OCI-LY1 (cell line): Measurements from ENCODE around the gene RGS21.
"Not testable (repeated sequence)": the region's sequence is repeated elsewhere in the genome, so short reads cannot be mapped to it uniquely, and the experiment has no call there.

Source experiments
- H2AFZ ChIP-seq: fragments of 200-600 bp; sonication (generic), shearing (Covaris generic); 2 replicates; pipeline ENCODE4 v1.6.0; 2014; ENCODE audit warnings: antibody characterized with exemption, mild to moderate bottlenecking, low read length
- H3F3A ChIP-seq: fragments of 200-600 bp; sonication (generic), shearing (Covaris generic); 2 replicates; pipeline ENCODE4 v1.6.0; 2014; ENCODE audit warnings: mild to moderate bottlenecking, antibody characterized with exemption, low read length, moderate library complexity; ENCODE audit not compliant: insufficient read depth
- H3K27ac ChIP-seq: fragments of 200-600 bp; sonication (generic); 2 replicates; pipeline ENCODE4 v1.5.1; 2014; ENCODE audit warnings: low read length, mixed run types, mild to moderate bottlenecking, low read depth; ENCODE audit not compliant: poor library complexity, severe bottlenecking
- H3K27me3 ChIP-seq: fragments of 200-600 bp; sonication (generic); 2 replicates; pipeline ENCODE4 v1.6.0; 2014; ENCODE audit warnings: antibody characterized with exemption, mild to moderate bottlenecking, low read length, moderate library complexity; ENCODE audit not compliant: insufficient read depth
- H3K36me3 ChIP-seq: fragments of 200-600 bp; sonication (generic); 2 replicates; pipeline ENCODE4 v1.6.1; 2014; ENCODE audit warnings: mild to moderate bottlenecking, antibody characterized with exemption, low read length, moderate library complexity, mixed read lengths; ENCODE audit not compliant: insufficient read depth
- H3K4me1 ChIP-seq: fragments of 200-600 bp; sonication (generic); 2 replicates; pipeline ENCODE4 v1.5.1; 2014; ENCODE audit warnings: mild to moderate bottlenecking, low read length, moderate library complexity; ENCODE audit not compliant: insufficient read depth, severe bottlenecking
- H3K4me2 ChIP-seq: fragments of 200-600 bp; sonication (generic), shearing (Covaris generic); 2 replicates; pipeline ENCODE4 v1.6.1; 2014; ENCODE audit warnings: low read length
- H3K4me3 ChIP-seq: fragments of 200-600 bp; sonication (generic); 2 replicates; pipeline ENCODE4 v1.5.1; 2014; ENCODE audit warnings: low read length, low read depth, mild to moderate bottlenecking, mixed read lengths; ENCODE audit not compliant: poor library complexity, severe bottlenecking
- H3K79me2 ChIP-seq: fragments of 200-600 bp; shearing (Covaris generic); 2 replicates; pipeline ENCODE4 v1.6.1; 2016; ENCODE audit warnings: mixed run types, low read length, mixed read lengths; ENCODE audit not compliant: insufficient read depth
- H3K9ac ChIP-seq: fragments of 200-600 bp; sonication (generic), shearing (Covaris generic); 2 replicates; pipeline ENCODE4 v1.6.1; 2014; ENCODE audit warnings: mild to moderate bottlenecking, low read length, mixed read lengths
- H3K9me2 ChIP-seq: fragments of 200-600 bp; sonication (generic), shearing (Covaris generic); 2 replicates; pipeline ENCODE4 v1.6.1; 2014; ENCODE audit warnings: low read depth, mild to moderate bottlenecking, low read length, mixed read lengths
- H3K9me3 ChIP-seq: fragments of 200-600 bp; shearing (Covaris generic); 2 replicates; pipeline ENCODE4 v1.6.1; 2014; ENCODE audit warnings: low read length, mixed read lengths
- H4K20me1 ChIP-seq: fragments of 200-600 bp; sonication (generic), shearing (Covaris generic); 2 replicates; pipeline ENCODE4 v1.6.0; 2016; ENCODE audit warnings: mild to moderate bottlenecking, low read length; ENCODE audit not compliant: insufficient read depth
- EZH2 ChIP-seq: fragments of 200-600 bp; sonication (generic), shearing (Covaris generic); IDR thresholded peaks from 2 replicates; pipeline ENCODE4 v1.8.0; 2017; ENCODE audit warnings: borderline replicate concordance, mixed run types, mild to moderate bottlenecking, antibody characterized with exemption, low read length, moderate library complexity, mixed read lengths
- TF ChIP-seq, protein P1 (sequence below): fragments of 200-600 bp; sonication (generic), shearing (Covaris generic); IDR thresholded peaks from 2 replicates; pipeline ENCODE4 v1.5.1; 2017; ENCODE audit warnings: mild to moderate bottlenecking, antibody characterized with exemption, low read length, moderate library complexity, mixed read lengths

RGS21 gene

DNA sequence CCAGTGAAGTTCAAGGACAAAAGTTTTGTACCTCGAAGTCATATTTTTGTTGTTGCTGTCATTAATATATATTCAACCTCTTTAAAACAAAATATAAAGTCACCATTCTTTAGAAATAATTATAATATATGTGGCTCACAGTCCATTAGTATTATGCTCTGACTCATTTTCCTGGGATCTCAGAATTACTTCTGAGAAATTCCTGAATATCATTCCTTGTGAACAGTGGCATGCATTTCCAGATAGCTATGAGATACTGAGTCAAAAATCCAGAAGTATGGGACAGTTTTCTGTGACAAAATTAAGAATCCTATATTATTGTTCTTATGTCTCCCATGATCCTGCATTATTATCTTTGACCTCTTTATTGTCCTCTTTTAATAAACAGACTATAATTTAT is 13.8 kb upstream of the RGS21 start:
- no peaks in the 10 kb centered on the region for H3K9me3 ChIP-seq
- no peaks in the 10 kb centered on the region for H3K27me3 ChIP-seq
- no peak overlapping the region for H2AFZ ChIP-seq
- TF ChIP-seq, protein P1, sequence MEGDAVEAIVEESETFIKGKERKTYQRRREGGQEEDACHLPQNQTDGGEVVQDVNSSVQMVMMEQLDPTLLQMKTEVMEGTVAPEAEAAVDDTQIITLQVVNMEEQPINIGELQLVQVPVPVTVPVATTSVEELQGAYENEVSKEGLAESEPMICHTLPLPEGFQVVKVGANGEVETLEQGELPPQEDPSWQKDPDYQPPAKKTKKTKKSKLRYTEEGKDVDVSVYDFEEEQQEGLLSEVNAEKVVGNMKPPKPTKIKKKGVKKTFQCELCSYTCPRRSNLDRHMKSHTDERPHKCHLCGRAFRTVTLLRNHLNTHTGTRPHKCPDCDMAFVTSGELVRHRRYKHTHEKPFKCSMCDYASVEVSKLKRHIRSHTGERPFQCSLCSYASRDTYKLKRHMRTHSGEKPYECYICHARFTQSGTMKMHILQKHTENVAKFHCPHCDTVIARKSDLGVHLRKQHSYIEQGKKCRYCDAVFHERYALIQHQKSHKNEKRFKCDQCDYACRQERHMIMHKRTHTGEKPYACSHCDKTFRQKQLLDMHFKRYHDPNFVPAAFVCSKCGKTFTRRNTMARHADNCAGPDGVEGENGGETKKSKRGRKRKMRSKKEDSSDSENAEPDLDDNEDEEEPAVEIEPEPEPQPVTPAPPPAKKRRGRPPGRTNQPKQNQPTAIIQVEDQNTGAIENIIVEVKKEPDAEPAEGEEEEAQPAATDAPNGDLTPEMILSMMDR = no peak
- TF ChIP-seq EZH2 = no peak
- H3K9me2 ChIP-seq = no peaks in the 10 kb centered on the region
- H3K4me3 ChIP-seq = no peak overlapping the region
- no peaks in the 10 kb centered on the region; the same call in 1 of the 2 replicates for H3F3A ChIP-seq
- no peak overlapping the region for H3K27ac ChIP-seq
- H3K9ac ChIP-seq = no peak overlapping the region
- H3K4me1 ChIP-seq = no peaks in the 10 kb centered on the region
- H3K36me3 ChIP-seq = no peaks in the 10 kb centered on the region
- no peaks in the 10 kb centered on the region for H3K79me2 ChIP-seq
- no peaks in the 10 kb centered on the region for H4K20me1 ChIP-seq
- H3K4me2 ChIP-seq = no peak overlapping the region

DNA sequence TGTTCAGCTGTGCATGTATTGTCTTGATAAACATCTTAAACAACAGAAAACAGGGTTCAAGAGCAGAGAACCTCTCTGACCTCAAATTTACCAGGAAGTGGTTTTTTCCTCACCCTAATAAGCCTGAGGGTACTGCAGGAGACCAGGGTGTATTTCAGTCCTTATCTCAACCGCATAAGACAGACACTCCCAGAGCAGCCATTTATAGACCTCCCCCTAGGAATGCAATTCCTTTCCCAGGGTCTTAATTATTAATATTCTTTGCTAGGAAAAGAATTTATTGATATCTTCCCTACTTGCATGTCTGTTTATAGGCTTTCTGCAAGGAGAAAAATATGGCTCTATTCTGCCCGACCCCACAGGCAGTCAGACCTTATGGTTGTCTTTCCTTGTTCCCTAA is 8.5 kb upstream of the RGS21 start:
- H3F3A ChIP-seq, H3K79me2 ChIP-seq, H2AFZ ChIP-seq, H3K9ac ChIP-seq, H3K4me1 ChIP-seq, H3K4me2 ChIP-seq, H4K20me1 ChIP-seq, H3K27me3 ChIP-seq, H3K9me3 ChIP-seq, H3K36me3 ChIP-seq, H3K4me3 ChIP-seq, H3K27ac ChIP-seq, H3K9me2 ChIP-seq: not testable (repeated sequence)

DNA sequence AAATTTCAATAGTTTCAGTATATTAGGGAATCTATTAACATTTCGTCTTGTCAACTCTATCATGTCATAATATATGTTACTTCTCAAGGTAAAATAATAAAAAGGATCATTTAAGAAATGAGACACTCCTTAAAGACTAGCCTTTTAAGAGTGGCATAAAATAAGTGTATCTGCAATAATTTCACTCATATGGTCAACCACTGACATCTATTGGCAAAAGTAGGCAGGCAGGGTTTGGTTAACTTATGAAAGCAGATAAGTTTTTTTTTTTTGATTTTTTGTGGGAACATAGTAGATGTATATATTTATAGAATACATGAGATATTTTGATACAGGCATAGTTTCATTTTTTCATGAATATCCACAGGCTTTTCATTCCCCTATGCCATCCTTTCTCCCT is 5.5 kb upstream of the RGS21 start:
- H3K9me2 ChIP-seq = no peaks in the 10 kb centered on the region
- H3K9me3 ChIP-seq = no peaks in the 10 kb centered on the region
- no peaks in the 10 kb centered on the region; the same call in 1 of the 2 replicates for H3F3A ChIP-seq
- H3K4me1 ChIP-seq = no peaks in the 10 kb centered on the region
- TF ChIP-seq, protein P1 = peak; percentile 46
- TF ChIP-seq EZH2 = no peak
- H3K36me3 ChIP-seq = no peaks in the 10 kb centered on the region
- H3K27ac ChIP-seq = no peak overlapping the region
- H4K20me1 ChIP-seq = no peaks in the 10 kb centered on the region
- H3K79me2 ChIP-seq = no peaks in the 10 kb centered on the region
- no peak overlapping the region for H3K9ac ChIP-seq
- H3K27me3 ChIP-seq = no peaks in the 10 kb centered on the region
- no peak overlapping the region for H2AFZ ChIP-seq
- no peak overlapping the region for H3K4me2 ChIP-seq
- no peak overlapping the region for H3K4me3 ChIP-seq

DNA sequence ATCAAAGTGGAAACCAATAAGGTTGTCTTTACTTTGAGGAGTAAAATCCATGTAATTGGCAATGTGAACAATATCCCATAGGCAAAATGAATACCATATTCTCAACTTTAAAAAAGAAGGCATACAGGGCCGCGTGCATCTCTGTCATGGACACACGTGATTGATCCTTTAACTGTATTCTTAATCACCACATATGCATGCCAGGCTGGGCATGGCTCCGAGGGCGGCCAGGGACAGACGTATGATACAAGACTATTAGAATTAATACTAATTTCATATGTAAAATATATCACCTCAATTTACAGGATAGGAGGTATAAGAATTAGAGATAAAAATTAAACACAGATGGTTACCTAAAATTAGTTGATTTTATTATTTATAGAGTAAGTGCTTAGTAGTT is 11.2 kb downstream of the RGS21 start:
- Histone ChIP-seq H3K79me2 (no peaks in the 10 kb centered on the region), H3K4me2 (no peak overlapping the region), H2AFZ (no peak overlapping the region), H3K27me3 (no peaks in the 10 kb centered on the region), H3K9me3 (no peaks in the 10 kb centered on the region), H4K20me1 (no peaks in the 10 kb centered on the region), H3K4me1 (no peaks in the 10 kb centered on the region), H3K4me3 (no peak overlapping the region), H3K36me3 (no peaks in the 10 kb centered on the region), H3K9ac (no peak overlapping the region), H3K9me2 (no peaks in the 10 kb centered on the region; the same call in 1 of the 2 replicates), H3F3A (no peaks in the 10 kb centered on the region), H3K27ac (no peak overlapping the region)
- TF ChIP-seq EZH2 = no peak
- TF ChIP-seq, protein P1 = no peak
